Measurements from ENCODE around the gene CLUH. TPM values are rescaled to one million over a fixed set of nuclear protein-coding genes. Genes with fewer than 3 reads are reported as not detected.

The CLUH gene
- total RNA-seq, 2 experiments from 2014 or later: 34.4 to 34.8 TPM

DNA sequence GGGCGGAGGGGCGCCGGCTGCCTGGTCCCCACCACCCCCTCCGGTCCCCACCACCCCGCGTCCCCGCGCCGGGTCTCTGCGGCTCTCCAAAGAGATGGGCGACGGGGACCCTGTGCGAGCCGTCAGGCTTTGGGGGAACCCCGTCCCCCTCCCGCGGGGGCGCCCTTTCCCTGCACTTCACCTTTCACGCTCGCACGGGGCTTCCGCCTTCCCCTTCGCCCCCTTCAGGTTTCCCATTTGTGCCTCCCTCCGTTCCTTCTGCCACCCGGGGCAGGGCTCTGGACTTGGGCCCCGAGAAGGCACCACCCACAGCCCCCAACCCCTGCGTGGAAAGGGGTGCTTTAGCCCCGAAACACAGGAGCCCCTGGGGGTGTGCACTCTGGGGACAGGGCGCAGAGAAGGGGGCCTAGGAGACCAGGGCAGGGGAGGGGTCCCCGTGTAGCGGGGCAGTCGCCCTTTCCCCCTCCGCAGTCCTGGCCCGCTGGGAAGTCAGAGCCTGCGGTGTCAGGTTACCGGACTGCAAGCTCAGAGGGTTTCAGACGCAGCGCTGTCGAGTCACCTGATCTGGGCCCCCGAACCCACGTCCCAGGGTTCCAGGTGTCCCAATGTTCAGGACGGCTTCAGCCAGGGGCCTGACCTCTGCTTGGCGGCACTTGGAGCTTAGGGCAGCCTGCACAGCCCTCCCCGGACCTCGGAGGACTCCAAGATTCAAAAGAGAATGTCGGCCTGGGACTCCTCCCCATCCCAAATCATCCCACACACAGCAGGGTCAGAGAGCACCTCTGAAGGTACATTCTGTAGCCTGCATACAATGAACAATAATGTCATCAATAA lies 44.5 kb upstream of the CLUH start:
- intact Hi-C loops (cut with DNase I, micrococcal nuclease): no loop called here
- Mint-ChIP-seq H3K36me3 (ENCODE audit: low read depth) (no peaks in the 10 kb centered on the region), H3K27me3 (peaks cover 67% of the 10 kb centered on the region), H3K4me1 (ENCODE audit: low read depth) (no peaks in the 10 kb centered on the region), H3K27ac (no peak overlapping the region), H3K9me3 (no peaks in the 10 kb centered on the region), H3K4me3 (no peak overlapping the region)
- no peak for DNase-seq
- peaks cover 0 to 22% of the 10 kb centered on the region in 2 experiments for H3K9me3 ChIP-seq (ENCODE audit: control insufficient read depth in 1 of 2, insufficient read depth in 1 of 2, low read length in 2 of 2)
- ChIA-PET CTCF (no interaction called here), POLR2A (no interaction called here)
- H3K27me3 ChIP-seq (ENCODE audit: control insufficient read depth in 1 of 2, insufficient read depth in 2 of 2, low read length in 2 of 2): peaks cover 38 to 50% of the 10 kb centered on the region in 2 experiments
- peaks cover 10% of the 10 kb centered on the region for H3K4me1 ChIP-seq (ENCODE audit: insufficient read depth, low read length)
- H3K4me3 ChIP-seq (ENCODE audit: low read length): no peak overlapping the region
- no peak overlapping the region for H3K27ac ChIP-seq (ENCODE audit: low read depth in 1 of 2, low read length in 2 of 2)
- no peak for ATAC-seq (ENCODE audit: poor library complexity)
- TF ChIP-seq CTCF (IDR thresholded peaks at IDR 0.05): no peak
- no peaks in the 10 kb centered on the region for H3K36me3 ChIP-seq (ENCODE audit: insufficient read depth, low read length)

DNA sequence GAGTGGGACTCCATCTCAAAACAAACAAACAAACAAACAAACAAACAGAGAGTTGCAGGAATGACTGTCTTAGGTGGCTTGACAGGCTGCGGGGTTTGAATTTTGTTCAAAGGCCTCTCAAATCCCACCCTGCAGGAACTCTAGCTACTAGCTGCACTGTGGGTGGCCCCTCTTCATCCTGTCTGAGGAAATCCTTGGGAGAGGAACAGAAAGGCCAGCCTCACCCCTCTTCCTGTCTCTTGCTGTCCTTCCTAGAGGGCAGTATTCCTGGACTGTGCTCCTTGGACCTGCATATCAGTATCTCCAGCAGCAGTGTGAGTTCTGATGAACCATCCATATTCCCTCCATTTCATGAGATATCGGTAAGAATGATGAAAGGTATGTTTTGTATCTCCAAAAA lies 39.9 kb upstream of the CLUH start:
- POLR2A ChIA-PET: no interaction called here
- Histone ChIP-seq H3K36me3 (ENCODE audit: insufficient read depth, low read length) (no peaks in the 10 kb centered on the region), H3K9me3 (ENCODE audit: control insufficient read depth in 1 of 2, insufficient read depth in 1 of 2, low read length in 2 of 2) (peaks cover 0 to 17% of the 10 kb centered on the region in 2 experiments), H3K4me3 (ENCODE audit: low read length) (no peak overlapping the region), H3K27me3 (ENCODE audit: control insufficient read depth in 1 of 2, insufficient read depth in 2 of 2, low read length in 2 of 2) (peaks cover 40 to 47% of the 10 kb centered on the region in 2 experiments), H3K27ac (ENCODE audit: low read depth in 1 of 2, low read length in 2 of 2) (no peak overlapping the region), H3K4me1 (ENCODE audit: insufficient read depth, low read length) (peaks cover 15% of the 10 kb centered on the region)
- no peaks in the 10 kb centered on the region for H3K4me1 Mint-ChIP-seq (ENCODE audit: low read depth)
- no peaks in the 10 kb centered on the region for H3K36me3 Mint-ChIP-seq (ENCODE audit: low read depth)
- H3K27me3 Mint-ChIP-seq: peaks cover 70% of the 10 kb centered on the region
- intact Hi-C loops (cut with DNase I, micrococcal nuclease): no loop called here
- TF ChIP-seq CTCF (IDR thresholded peaks at IDR 0.05): no peak
- ATAC-seq (ENCODE audit: poor library complexity) (no peak), DNase-seq (no peak)
- H3K4me3 Mint-ChIP-seq: no peak overlapping the region
- H3K9me3 Mint-ChIP-seq: no peaks in the 10 kb centered on the region
- CTCF ChIA-PET: interaction anchor here (0.8 kb wide), 1 partner anchor 27 kb away, joined by 3 read pairs; no protein-coding TSS in a partner anchor
- H3K27ac Mint-ChIP-seq: no peak overlapping the region

GRCh38 chr17:2750721-2751120 lies 39.2 kb upstream of the CLUH start:
- ATAC-seq (ENCODE audit: poor library complexity): no peak
- H3K36me3 ChIP-seq (ENCODE audit: insufficient read depth, low read length): no peaks in the 10 kb centered on the region
- no peak for DNase-seq
- no peak overlapping the region for H3K4me3 ChIP-seq (ENCODE audit: low read length)
- no peak overlapping the region for H3K27ac ChIP-seq (ENCODE audit: low read depth in 1 of 2, low read length in 2 of 2)
- Mint-ChIP-seq H3K27ac (no peak overlapping the region), H3K27me3 (peaks cover 69% of the 10 kb centered on the region), H3K36me3 (ENCODE audit: low read depth) (no peaks in the 10 kb centered on the region), H3K4me1 (ENCODE audit: low read depth) (no peaks in the 10 kb centered on the region), H3K9me3 (no peaks in the 10 kb centered on the region), H3K4me3 (no peak overlapping the region)
- H3K27me3 ChIP-seq (ENCODE audit: control insufficient read depth in 1 of 2, insufficient read depth in 2 of 2, low read length in 2 of 2): peaks cover 34 to 40% of the 10 kb centered on the region in 2 experiments
- peaks cover 8% of the 10 kb centered on the region for H3K4me1 ChIP-seq (ENCODE audit: insufficient read depth, low read length)
- TF ChIP-seq CTCF (IDR thresholded peaks at IDR 0.05): no peak
- ChIA-PET POLR2A (no interaction called here), CTCF (interaction anchor here (0.8 kb wide), 1 partner anchor 26 kb away, joined by 3 read pairs; no protein-coding TSS in a partner anchor)
- intact Hi-C loops (cut with DNase I, micrococcal nuclease): no loop called here
- H3K9me3 ChIP-seq (ENCODE audit: control insufficient read depth in 1 of 2, insufficient read depth in 1 of 2, low read length in 2 of 2): peaks cover 0 to 10% of the 10 kb centered on the region in 2 experiments

All from CD4-positive, alpha-beta T cell (primary cell).